ENCODE data around the gene CDK5RAP3. TPM values are rescaled to one million over a fixed set of nuclear protein-coding genes. Genes with fewer than 3 reads are reported as not detected.

Gene CDK5RAP3
- total RNA-seq, 3 donors from 2014 or later = 145 to 159 (median 156) TPM

GRCh38 chr17:47942568-47942967 is 28.3 kb upstream of the CDK5RAP3 start:
- peaks cover 41% of the 10 kb centered on the region for H3K4me1 Mint-ChIP-seq (ENCODE audit: low read depth)
- peak overlapping the region; percentile 91 for H3K4me3 Mint-ChIP-seq
- ATAC-seq = no peak
- no peak for DNase-seq
- H3K36me3 Mint-ChIP-seq (ENCODE audit: insufficient read depth) = peaks cover 9% of the 10 kb centered on the region
- H3K27me3 Mint-ChIP-seq (ENCODE audit: low read depth) = no peaks in the 10 kb centered on the region
- H3K9me3 Mint-ChIP-seq = peaks cover 5% of the 10 kb centered on the region

GRCh38 chr17:47945080-47945479 is 25.8 kb upstream of the CDK5RAP3 start:
- peaks cover 5% of the 10 kb centered on the region for H3K9me3 Mint-ChIP-seq
- peaks cover 16% of the 10 kb centered on the region for H3K36me3 Mint-ChIP-seq (ENCODE audit: insufficient read depth)
- H3K4me3 Mint-ChIP-seq = no peak overlapping the region
- no peaks in the 10 kb centered on the region for H3K27me3 Mint-ChIP-seq (ENCODE audit: low read depth)
- peaks cover 54% of the 10 kb centered on the region for H3K4me1 Mint-ChIP-seq (ENCODE audit: low read depth)
- no peak for DNase-seq
- ATAC-seq = no peak

GRCh38 chr17:47945529-47946508 is 25.1 kb upstream of the CDK5RAP3 start:
- no peak for DNase-seq
- no peak for ATAC-seq
- Mint-ChIP-seq H3K36me3 (ENCODE audit: insufficient read depth) (peaks cover 16% of the 10 kb centered on the region), H3K27me3 (ENCODE audit: low read depth) (no peaks in the 10 kb centered on the region), H3K4me1 (ENCODE audit: low read depth) (peaks cover 57% of the 10 kb centered on the region), H3K9me3 (peaks cover 5% of the 10 kb centered on the region), H3K4me3 (no peak overlapping the region)

- ATAC-seq = no peak
- Mint-ChIP-seq H3K9me3 (no peaks in the 10 kb centered on the region), H3K36me3 (ENCODE audit: insufficient read depth) (peaks cover 16% of the 10 kb centered on the region), H3K4me3 (no peak overlapping the region), H3K27me3 (ENCODE audit: low read depth) (no peaks in the 10 kb centered on the region), H3K4me1 (ENCODE audit: low read depth) (peaks cover 51% of the 10 kb centered on the region)
- DNase-seq = no peak
Measured at GRCh38 chr17:47946516-47946915, 24.4 kb upstream of the CDK5RAP3 start.

- Mint-ChIP-seq H3K9me3 (no peaks in the 10 kb centered on the region), H3K27me3 (ENCODE audit: low read depth) (no peaks in the 10 kb centered on the region), H3K36me3 (ENCODE audit: insufficient read depth) (peaks cover 16% of the 10 kb centered on the region), H3K4me3 (no peak overlapping the region), H3K4me1 (ENCODE audit: low read depth) (peaks cover 48% of the 10 kb centered on the region)
- DNase-seq = peak; percentile 68
- ATAC-seq = peak; percentile 80 to 83
Measured at GRCh38 chr17:47946929-47947397, 23.9 kb upstream of the CDK5RAP3 start.

- H3K36me3 Mint-ChIP-seq (ENCODE audit: insufficient read depth) = peaks cover 13% of the 10 kb centered on the region
- H3K27me3 Mint-ChIP-seq (ENCODE audit: low read depth) = no peaks in the 10 kb centered on the region
- DNase-seq = no peak
- no peak overlapping the region for H3K4me3 Mint-ChIP-seq
- H3K4me1 Mint-ChIP-seq (ENCODE audit: low read depth) = peaks cover 38% of the 10 kb centered on the region
- peak; percentile 9 to 17 for ATAC-seq
- H3K9me3 Mint-ChIP-seq = no peaks in the 10 kb centered on the region
Measured at GRCh38 chr17:47948706-47949196, 22.2 kb upstream of the CDK5RAP3 start.

GRCh38 chr17:47949197-47949759 is 21.6 kb upstream of the CDK5RAP3 start:
- Mint-ChIP-seq H3K4me1 (ENCODE audit: low read depth) (peaks cover 37% of the 10 kb centered on the region), H3K27me3 (ENCODE audit: low read depth) (no peaks in the 10 kb centered on the region), H3K9me3 (no peaks in the 10 kb centered on the region), H3K36me3 (ENCODE audit: insufficient read depth) (peaks cover 12% of the 10 kb centered on the region), H3K4me3 (peak overlapping the region; percentile 64)
- ATAC-seq (peak; percentile 74 to 80), DNase-seq (peak; percentile 73)

GRCh38 chr17:47949946-47950345 is 21.0 kb upstream of the CDK5RAP3 start:
- ATAC-seq (no peak), DNase-seq (no peak)
- peaks cover 10% of the 10 kb centered on the region for H3K36me3 Mint-ChIP-seq (ENCODE audit: insufficient read depth)
- H3K4me1 Mint-ChIP-seq (ENCODE audit: low read depth) = peaks cover 30% of the 10 kb centered on the region
- H3K9me3 Mint-ChIP-seq = no peaks in the 10 kb centered on the region
- H3K27me3 Mint-ChIP-seq (ENCODE audit: low read depth) = no peaks in the 10 kb centered on the region
- no peak overlapping the region for H3K4me3 Mint-ChIP-seq

GRCh38 chr17:47950448-47950847 is 20.5 kb upstream of the CDK5RAP3 start:
- Mint-ChIP-seq H3K4me3 (no peak overlapping the region), H3K27me3 (ENCODE audit: low read depth) (no peaks in the 10 kb centered on the region), H3K36me3 (ENCODE audit: insufficient read depth) (peaks cover 9% of the 10 kb centered on the region), H3K9me3 (no peaks in the 10 kb centered on the region), H3K4me1 (ENCODE audit: low read depth) (peaks cover 25% of the 10 kb centered on the region)
- DNase-seq (no peak), ATAC-seq (no peak)

- H3K4me1 Mint-ChIP-seq (ENCODE audit: low read depth) = peaks cover 17% of the 10 kb centered on the region
- H3K4me3 Mint-ChIP-seq = no peak overlapping the region
- peaks cover 9% of the 10 kb centered on the region for H3K36me3 Mint-ChIP-seq (ENCODE audit: insufficient read depth)
- no peaks in the 10 kb centered on the region for H3K9me3 Mint-ChIP-seq
- no peak for DNase-seq
- no peaks in the 10 kb centered on the region for H3K27me3 Mint-ChIP-seq (ENCODE audit: low read depth)
- no peak for ATAC-seq
Measured at GRCh38 chr17:47952171-47953021, 18.5 kb upstream of the CDK5RAP3 start.

GRCh38 chr17:47953909-47954308 is 17.0 kb upstream of the CDK5RAP3 start:
- ATAC-seq (no peak), DNase-seq (no peak)
- H3K4me1 Mint-ChIP-seq (ENCODE audit: low read depth) = peaks cover 17% of the 10 kb centered on the region
- no peaks in the 10 kb centered on the region for H3K9me3 Mint-ChIP-seq
- peaks cover 6% of the 10 kb centered on the region for H3K36me3 Mint-ChIP-seq (ENCODE audit: insufficient read depth)
- H3K27me3 Mint-ChIP-seq (ENCODE audit: low read depth) = no peaks in the 10 kb centered on the region
- H3K4me3 Mint-ChIP-seq = no peak overlapping the region

GRCh38 chr17:47955497-47956461 is 15.1 kb upstream of the CDK5RAP3 start:
- Mint-ChIP-seq H3K9me3 (no peaks in the 10 kb centered on the region), H3K36me3 (ENCODE audit: insufficient read depth) (peaks cover 2% of the 10 kb centered on the region), H3K4me3 (no peak overlapping the region), H3K27me3 (ENCODE audit: low read depth) (no peaks in the 10 kb centered on the region), H3K4me1 (ENCODE audit: low read depth) (no peaks in the 10 kb centered on the region)
- DNase-seq = no peak
- no peak for ATAC-seq

All from activated T-cell treated with anti-CD3 and anti-CD28 coated beads, Interleukin-2, amount 50 U/mL, for 4 hours (primary cell).